GM18951 (cell line): ENCODE data around the gene POC1A.

ENCODE experiments used
- POLR2A ChIP-seq: IDR thresholded peaks from 4 replicates; pipeline ENCODE4 v1.6.1; 2011; ENCODE audit warnings: mild to moderate bottlenecking; ENCODE audit not compliant: insufficient read length, insufficient read depth; ENCODE audit errors: extremely low read depth
- in situ Hi-C: fragments of 300-500 bp; cut with MboI; formaldehyde crosslinking; loops from one replicate; pipeline ENCODE4 v1.12.0; 2022; ENCODE audit warnings: low sequenced_read_pairs, mixed read lengths, inconsistent platforms; ENCODE audit not compliant: unreplicated experiment

Gene POC1A

GRCh38 chr3:52072020-52072419, 82.2 kb downstream of the POC1A start:
- TF ChIP-seq POLR2A, result no peak

GRCh38 chr3:52070724-52071621, 83.2 kb downstream of the POC1A start:
- TF ChIP-seq POLR2A, result no peak
- in situ Hi-C loops, result no loop called here

More at GRCh38 chr3:52072020-52072419, 82.2 kb downstream of the POC1A start:
- in situ Hi-C loops, result no loop called here

- in situ Hi-C loops, result no loop called here
- no peak for TF ChIP-seq POLR2A
Observed at GRCh38 chr3:52069855-52070254, 84.4 kb downstream of the POC1A start.

- no peak for TF ChIP-seq POLR2A
- in situ Hi-C loops, result no loop called here
Observed at GRCh38 chr3:52069135-52069534, 85.1 kb downstream of the POC1A start.

GRCh38 chr3:52068730-52069129, 85.5 kb downstream of the POC1A start:
- no peak for TF ChIP-seq POLR2A

GRCh38 chr3:52068055-52068571, 86.1 kb downstream of the POC1A start:
- in situ Hi-C loops, result no loop called here
- TF ChIP-seq POLR2A, result no peak

More at GRCh38 chr3:52068730-52069129, 85.5 kb downstream of the POC1A start:
- in situ Hi-C loops, result no loop called here

- in situ Hi-C loops, result no loop called here
- TF ChIP-seq POLR2A, result no peak
Observed at GRCh38 chr3:52067526-52067925, 86.7 kb downstream of the POC1A start.

- in situ Hi-C loops, result no loop called here
- no peak for TF ChIP-seq POLR2A
Observed at GRCh38 chr3:52067046-52067445, 87.2 kb downstream of the POC1A start.

GRCh38 chr3:52065264-52065756, 88.9 kb downstream of the POC1A start:
- no peak for TF ChIP-seq POLR2A
- in situ Hi-C loops, result no loop called here

GRCh38 chr3:52064561-52064960, 89.7 kb downstream of the POC1A start:
- TF ChIP-seq POLR2A, result no peak
- in situ Hi-C loops, result no loop called here

GRCh38 chr3:52063026-52063723, 91.0 kb downstream of the POC1A start:
- no peak for TF ChIP-seq POLR2A
- in situ Hi-C loops, result no loop called here

GRCh38 chr3:52062505-52062904, 91.7 kb downstream of the POC1A start:
- TF ChIP-seq POLR2A, result no peak
- in situ Hi-C loops, result no loop called here

GRCh38 chr3:52061121-52061910, 92.9 kb downstream of the POC1A start:
- in situ Hi-C loops, result no loop called here
- TF ChIP-seq POLR2A, result no peak

GRCh38 chr3:52059781-52060180, 94.4 kb downstream of the POC1A start:
- in situ Hi-C loops, result no loop called here
- no peak for TF ChIP-seq POLR2A
